Upper lobe of left lung (tissue), 6 donors: ENCODE measurements around the gene PTPRD. TPM values are rescaled to one million over a fixed set of nuclear protein-coding genes. Genes with fewer than 3 reads are reported as not detected.

ENCODE experiments used
- ATAC-seq, 2 donors: fragments of 200-7000 bp; cut with Tn5 transposase; one replicate each; pipeline ENCODE4 v1.9.1; 2022; ENCODE audit warnings: mild to moderate bottlenecking in 2 of 2, moderate library complexity in 2 of 2; ENCODE audit not compliant: low FRiP score in 2 of 2
- DNase-seq, 2 donors: peaks; one replicate each; pipeline ENCODE4 v3.0.0-alpha.2; 2019 to 2020
- H3K27ac ChIP-seq, 4 donors: fragments of 200-600 bp; sonication (generic); one replicate each; pipeline ENCODE4 v1.5.1; 2016 to 2019
- H3K27me3 ChIP-seq, 4 donors: fragments of 200-600 bp; sonication (generic); one replicate each; pipeline ENCODE4 v1.5.1; 2017 to 2019
- H3K36me3 ChIP-seq, 4 donors: fragments of 200-600 bp; sonication (generic); one replicate each; pipeline ENCODE4 v1.5.1; 2016 to 2019
- H3K4me1 ChIP-seq, 4 donors: fragments of 200-600 bp; sonication (generic); one replicate each; pipeline ENCODE4 v1.5.1; 2018 to 2019
- H3K4me3 ChIP-seq, 4 donors: fragments of 200-600 bp; sonication (generic); one replicate each; pipeline ENCODE4 v1.5.1; 2017 to 2019; ENCODE audit warnings: mild to moderate bottlenecking in 2 of 4, moderate library complexity in 1 of 4
- H3K9me3 ChIP-seq, 4 donors: fragments of 200-600 bp; sonication (generic); one replicate each; pipeline ENCODE4 v1.5.1; 2018 to 2019
- EP300 ChIP-seq, 4 donors: sonication (generic); formaldehyde crosslinking; IDR thresholded peaks; one replicate each; pipeline ENCODE4 v1.5.1; 2017; ENCODE audit warnings: antibody characterized with exemption in 4 of 4, control low read depth in 2 of 4
- POLR2A ChIP-seq, 4 donors: fragments of 450-650 bp; IDR thresholded peaks; one replicate each; pipeline ENCODE4 v1.5.1; 2016 to 2017; ENCODE audit warnings: antibody characterized with exemption in 4 of 4, mild to moderate bottlenecking in 2 of 4
- POLR2AphosphoS5 ChIP-seq, 2 donors: sonication (generic); formaldehyde crosslinking; IDR thresholded peaks; one replicate each; pipeline ENCODE4 v1.5.1; 2017; ENCODE audit warnings: antibody characterized with exemption in 2 of 2
- WGBS, 2 donors: methylation state at CpG; one replicate each; pipeline ENCODE4 v1.1.5; 2017 to 2018; 5-methylcytosine and 5-hydroxymethylcytosine counted together
- total RNA-seq, 6 donors: library from RNA; depleted of rRNA in 4 of 6; stranded (reverse); fragments of >200 nt in 4 of 6; gene quantifications; one replicate each; pipeline versions ENCODE4 v1.1.0 to v1.2.1, GENCODE V29; 2016 to 2021
- TF ChIP-seq, protein P1 (sequence below), 6 experiments: fragments of 450-650 bp in 4 of 6; fragments of 200-600 bp in 2 of 6; sonication (generic) in 2 of 6; IDR thresholded peaks; one replicate each; pipeline ENCODE4 v1.5.1; 2016 to 2019; ENCODE audit warnings: antibody characterized with exemption in 6 of 6
- donor health status: DM: no; HTN: no; CAD: no; lungs with moderate emphysema.
- donor health status: DM: no; HTN: yes; CAD: no; lungs with severe emphysema.

PTPRD gene
- total RNA-seq, 6 donors from 2014 or later, result 7.4 to 46.1 (median 14.5) TPM

GRCh38 chr9:8831568-8831967 lies 1781.2 kb downstream of the PTPRD start:
- ATAC-seq (no peak), DNase-seq (no peak)
- WGBS, 2 donors, result 56 to 57% methylated on average over 2 of the region's 2 CpGs
- Histone ChIP-seq H3K36me3 (no peaks in the 10 kb centered on the region), H3K4me1 (no peaks in the 10 kb centered on the region), H3K9me3 (no peaks in the 10 kb centered on the region), H3K27me3 (no peaks in the 10 kb centered on the region), H3K27ac (no peak overlapping the region), H3K4me3 (no peak overlapping the region)
- TF ChIP-seq POLR2AphosphoS5 (IDR thresholded peaks at IDR 0.05) (no peak), EP300 (IDR thresholded peaks at IDR 0.05) (no peak), POLR2A (IDR thresholded peaks at IDR 0.05) (no peak)
- TF ChIP-seq, protein P1, sequence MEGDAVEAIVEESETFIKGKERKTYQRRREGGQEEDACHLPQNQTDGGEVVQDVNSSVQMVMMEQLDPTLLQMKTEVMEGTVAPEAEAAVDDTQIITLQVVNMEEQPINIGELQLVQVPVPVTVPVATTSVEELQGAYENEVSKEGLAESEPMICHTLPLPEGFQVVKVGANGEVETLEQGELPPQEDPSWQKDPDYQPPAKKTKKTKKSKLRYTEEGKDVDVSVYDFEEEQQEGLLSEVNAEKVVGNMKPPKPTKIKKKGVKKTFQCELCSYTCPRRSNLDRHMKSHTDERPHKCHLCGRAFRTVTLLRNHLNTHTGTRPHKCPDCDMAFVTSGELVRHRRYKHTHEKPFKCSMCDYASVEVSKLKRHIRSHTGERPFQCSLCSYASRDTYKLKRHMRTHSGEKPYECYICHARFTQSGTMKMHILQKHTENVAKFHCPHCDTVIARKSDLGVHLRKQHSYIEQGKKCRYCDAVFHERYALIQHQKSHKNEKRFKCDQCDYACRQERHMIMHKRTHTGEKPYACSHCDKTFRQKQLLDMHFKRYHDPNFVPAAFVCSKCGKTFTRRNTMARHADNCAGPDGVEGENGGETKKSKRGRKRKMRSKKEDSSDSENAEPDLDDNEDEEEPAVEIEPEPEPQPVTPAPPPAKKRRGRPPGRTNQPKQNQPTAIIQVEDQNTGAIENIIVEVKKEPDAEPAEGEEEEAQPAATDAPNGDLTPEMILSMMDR (IDR thresholded peaks at IDR 0.05), result no peak

DNA sequence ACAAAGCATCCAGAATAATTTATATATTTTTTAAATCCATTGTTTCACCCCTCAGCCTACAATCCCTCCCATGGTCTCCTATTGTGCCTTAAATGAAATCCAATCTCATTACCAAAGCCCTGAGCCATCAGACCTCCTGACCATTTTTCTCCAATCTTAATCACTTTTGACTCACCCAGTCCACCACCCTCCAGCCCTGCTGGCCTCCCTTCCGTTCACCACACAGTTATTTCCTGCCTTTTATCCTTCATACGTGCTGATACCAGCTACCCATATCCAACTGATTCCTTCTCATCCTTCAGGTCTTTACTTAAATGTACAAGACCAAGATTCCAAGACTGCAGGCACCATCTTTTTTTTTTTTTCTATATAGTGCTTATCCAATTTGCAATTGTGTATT lies 1786.5 kb downstream of the PTPRD start:
- ATAC-seq (no peak), DNase-seq (no peak)
- no peak overlapping the region for H3K27ac ChIP-seq
- 81 to 83% methylated on average over 2 of the region's 2 CpGs for WGBS, 2 donors
- no peaks in the 10 kb centered on the region for H3K4me1 ChIP-seq
- no peak overlapping the region for H3K4me3 ChIP-seq
- no peak for TF ChIP-seq EP300 (IDR thresholded peaks at IDR 0.05)
- TF ChIP-seq, protein P1 (IDR thresholded peaks at IDR 0.05), result no peak
- no peak for TF ChIP-seq POLR2A (IDR thresholded peaks at IDR 0.05)
- no peak for TF ChIP-seq POLR2AphosphoS5 (IDR thresholded peaks at IDR 0.05)
- no peaks in the 10 kb centered on the region for H3K27me3 ChIP-seq
- H3K9me3 ChIP-seq, result no peaks in the 10 kb centered on the region
- no peaks in the 10 kb centered on the region for H3K36me3 ChIP-seq

GRCh38 chr9:8825585-8826147 lies 1787.1 kb downstream of the PTPRD start:
- no peak for ATAC-seq
- TF ChIP-seq, protein P1 (IDR thresholded peaks at IDR 0.05), result no peak
- TF ChIP-seq POLR2AphosphoS5 (IDR thresholded peaks at IDR 0.05) (no peak), EP300 (IDR thresholded peaks at IDR 0.05) (no peak), POLR2A (IDR thresholded peaks at IDR 0.05) (no peak)
- no peak overlapping the region for H3K27ac ChIP-seq
- H3K4me1 ChIP-seq, result no peaks in the 10 kb centered on the region
- H3K27me3 ChIP-seq, result no peaks in the 10 kb centered on the region
- DNase-seq, result no peak
- H3K9me3 ChIP-seq, result no peaks in the 10 kb centered on the region
- no peaks in the 10 kb centered on the region for H3K36me3 ChIP-seq
- no peak overlapping the region for H3K4me3 ChIP-seq
- WGBS, 2 donors, result 70 to 85% methylated on average over 3 of the region's 3 CpGs

DNA sequence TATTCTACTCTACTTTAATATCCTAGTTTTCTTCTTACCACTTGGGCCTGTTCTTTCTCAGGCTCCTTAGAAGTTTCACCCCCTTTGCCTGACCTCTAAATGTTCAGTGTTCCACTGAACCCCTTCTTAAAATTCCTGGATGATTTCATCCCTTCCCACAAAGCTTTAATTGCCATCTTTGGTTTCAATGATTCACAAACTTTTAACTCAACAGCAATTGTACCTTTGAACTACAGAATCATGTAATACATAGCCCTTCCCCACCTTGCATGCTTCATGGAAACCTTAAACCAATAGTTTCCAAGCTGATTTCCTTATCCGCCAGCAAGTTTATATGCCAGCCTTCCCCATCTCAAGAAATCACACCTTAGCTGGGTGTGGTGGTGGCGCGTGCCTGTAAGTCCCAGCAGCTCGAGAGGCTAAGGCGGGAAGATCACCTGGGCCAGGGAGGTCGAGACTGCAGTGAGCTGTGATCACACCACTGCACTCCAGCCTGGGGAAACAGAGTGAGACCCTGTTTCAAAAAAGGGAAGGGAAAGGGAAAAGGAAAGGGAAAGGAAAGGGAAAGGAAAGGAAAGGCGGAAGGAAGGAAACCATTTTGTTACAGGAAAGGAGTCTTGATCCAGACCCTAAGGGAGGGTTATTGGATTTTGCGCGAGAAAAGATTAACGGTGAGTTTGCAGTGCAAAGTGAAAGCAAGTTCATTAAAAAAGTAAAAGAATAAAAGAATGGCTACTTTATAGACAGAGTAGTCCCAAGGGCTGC lies 1789.5 kb downstream of the PTPRD start:
- Histone ChIP-seq H3K27me3 (no peaks in the 10 kb centered on the region), H3K4me3 (no peak overlapping the region), H3K9me3 (no peaks in the 10 kb centered on the region), H3K36me3 (no peaks in the 10 kb centered on the region), H3K27ac (no peak overlapping the region), H3K4me1 (no peaks in the 10 kb centered on the region)
- DNase-seq (no peak), ATAC-seq (no peak)
- TF ChIP-seq, protein P1 (IDR thresholded peaks at IDR 0.05), result no peak
- TF ChIP-seq POLR2A (IDR thresholded peaks at IDR 0.05) (no peak), POLR2AphosphoS5 (IDR thresholded peaks at IDR 0.05) (no peak), EP300 (IDR thresholded peaks at IDR 0.05) (no peak)
- 96 to 98% methylated on average over 10 of the region's 10 CpGs for WGBS, 2 donors

GRCh38 chr9:8822667-8823025 lies 1790.2 kb downstream of the PTPRD start:
- 86 to 88% methylated on average over 5 of the region's 5 CpGs for WGBS, 2 donors
- Histone ChIP-seq H3K4me1 (no peaks in the 10 kb centered on the region), H3K27ac (no peak overlapping the region), H3K4me3 (no peak overlapping the region), H3K9me3 (no peaks in the 10 kb centered on the region), H3K36me3 (no peaks in the 10 kb centered on the region), H3K27me3 (no peaks in the 10 kb centered on the region)
- ATAC-seq (no peak), DNase-seq (no peak)
- TF ChIP-seq POLR2A (IDR thresholded peaks at IDR 0.05), result no peak
- TF ChIP-seq, protein P1 (IDR thresholded peaks at IDR 0.05), result no peak
- no peak for TF ChIP-seq POLR2AphosphoS5 (IDR thresholded peaks at IDR 0.05)
- no peak for TF ChIP-seq EP300 (IDR thresholded peaks at IDR 0.05)
